Loucy (cell line): ENCODE data around the gene KYNU.

Experiments
- H2AFZ ChIP-seq: fragments of 200-600 bp; sonication (generic); 2 replicates; pipeline ENCODE4 v1.6.0; 2016; ENCODE audit warnings: antibody characterized with exemption, mild to moderate bottlenecking, low read length, moderate library complexity
- H3F3A ChIP-seq: fragments of 200-600 bp; 2 replicates; pipeline ENCODE4 v1.6.0; 2016; ENCODE audit warnings: antibody characterized with exemption, low read depth, mild to moderate bottlenecking
- H3K27me3 ChIP-seq: fragments of 200-600 bp; sonication (generic); 2 replicates; pipeline ENCODE4 v1.6.1; 2014; ENCODE audit warnings: low read length, mild to moderate bottlenecking; ENCODE audit not compliant: insufficient read depth, poor library complexity, severe bottlenecking
- H3K36me3 ChIP-seq: fragments of 200-600 bp; sonication (generic); 2 replicates; pipeline ENCODE4 v1.6.1; 2016; ENCODE audit warnings: low read length; ENCODE audit not compliant: insufficient read depth
- H3K4me1 ChIP-seq: fragments of 200-600 bp; sonication (generic); 2 replicates; pipeline ENCODE4 v1.5.1; 2014; ENCODE audit warnings: low read length, mild to moderate bottlenecking; ENCODE audit not compliant: insufficient read depth, poor library complexity, severe bottlenecking
- H3K4me2 ChIP-seq: fragments of 200-600 bp; sonication (generic); 2 replicates; pipeline ENCODE4 v1.6.0; 2014; ENCODE audit warnings: antibody characterized with exemption, low read length, low read depth, mild to moderate bottlenecking; ENCODE audit not compliant: poor library complexity, severe bottlenecking
- H3K4me3 ChIP-seq: fragments of 200-600 bp; sonication (generic); 2 replicates; pipeline ENCODE4 v1.5.1; 2014; ENCODE audit warnings: low read length, mild to moderate bottlenecking, mixed read lengths; ENCODE audit not compliant: poor library complexity, severe bottlenecking
- H3K79me2 ChIP-seq: fragments of 200-600 bp; sonication (generic); 2 replicates; pipeline ENCODE4 v1.6.1; 2014; ENCODE audit warnings: low read length; ENCODE audit not compliant: insufficient read depth
- H3K9ac ChIP-seq: fragments of 200-600 bp; sonication (generic); 2 replicates; pipeline ENCODE4 v1.6.0; 2014; ENCODE audit warnings: mild to moderate bottlenecking, low read depth, low read length, moderate library complexity; ENCODE audit not compliant: poor library complexity, severe bottlenecking
- H3K9me2 ChIP-seq: fragments of 200-600 bp; sonication (generic); replicated peaks from 2 replicates; pipeline ENCODE4 v1.6.1; 2016; ENCODE audit warnings: low read depth, low read length, mixed read lengths
- H3K9me3 ChIP-seq: fragments of 200-600 bp; sonication (generic); 2 replicates; pipeline ENCODE4 v1.6.1; 2014; ENCODE audit warnings: mild to moderate bottlenecking, antibody characterized with exemption, low read length, low read depth; ENCODE audit not compliant: insufficient read depth
- H4K20me1 ChIP-seq: fragments of 200-600 bp; sonication (generic); 2 replicates; pipeline ENCODE4 v1.6.0; 2014; ENCODE audit warnings: antibody characterized with exemption, low read length, mild to moderate bottlenecking; ENCODE audit not compliant: insufficient read depth, poor library complexity, severe bottlenecking
- EZH2phosphoT487 ChIP-seq: fragments of 200-600 bp; IDR thresholded peaks from 2 replicates; pipeline ENCODE4 v1.6.1; 2018; ENCODE audit warnings: antibody characterized with exemption, mild to moderate bottlenecking, moderate library complexity, borderline replicate concordance
- TF ChIP-seq, protein P1 (sequence below): fragments of 200-600 bp; sonication (generic); conservative IDR thresholded peaks from 2 replicates; pipeline ENCODE4 v1.5.1; 2014; ENCODE audit warnings: mild to moderate bottlenecking, antibody characterized with exemption, low read length

KYNU gene

GRCh38 chr2:143056550-143056949 is 179.1 kb downstream of the KYNU start:
- TF ChIP-seq, protein P1, sequence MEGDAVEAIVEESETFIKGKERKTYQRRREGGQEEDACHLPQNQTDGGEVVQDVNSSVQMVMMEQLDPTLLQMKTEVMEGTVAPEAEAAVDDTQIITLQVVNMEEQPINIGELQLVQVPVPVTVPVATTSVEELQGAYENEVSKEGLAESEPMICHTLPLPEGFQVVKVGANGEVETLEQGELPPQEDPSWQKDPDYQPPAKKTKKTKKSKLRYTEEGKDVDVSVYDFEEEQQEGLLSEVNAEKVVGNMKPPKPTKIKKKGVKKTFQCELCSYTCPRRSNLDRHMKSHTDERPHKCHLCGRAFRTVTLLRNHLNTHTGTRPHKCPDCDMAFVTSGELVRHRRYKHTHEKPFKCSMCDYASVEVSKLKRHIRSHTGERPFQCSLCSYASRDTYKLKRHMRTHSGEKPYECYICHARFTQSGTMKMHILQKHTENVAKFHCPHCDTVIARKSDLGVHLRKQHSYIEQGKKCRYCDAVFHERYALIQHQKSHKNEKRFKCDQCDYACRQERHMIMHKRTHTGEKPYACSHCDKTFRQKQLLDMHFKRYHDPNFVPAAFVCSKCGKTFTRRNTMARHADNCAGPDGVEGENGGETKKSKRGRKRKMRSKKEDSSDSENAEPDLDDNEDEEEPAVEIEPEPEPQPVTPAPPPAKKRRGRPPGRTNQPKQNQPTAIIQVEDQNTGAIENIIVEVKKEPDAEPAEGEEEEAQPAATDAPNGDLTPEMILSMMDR, result no peak
- TF ChIP-seq EZH2phosphoT487, result no peak
- no peaks in the 10 kb centered on the region for H3K4me1 ChIP-seq
- H2AFZ ChIP-seq, result no peak overlapping the region
- H4K20me1 ChIP-seq, result no peaks in the 10 kb centered on the region
- no peak overlapping the region for H3K4me2 ChIP-seq
- peaks cover 13% of the 10 kb centered on the region; the same call in 1 of the 2 replicates for H3K9me3 ChIP-seq
- no peak overlapping the region for H3K9ac ChIP-seq
- no peaks in the 10 kb centered on the region for H3F3A ChIP-seq
- H3K36me3 ChIP-seq, result no peaks in the 10 kb centered on the region
- no peaks in the 10 kb centered on the region for H3K9me2 ChIP-seq
- no peak overlapping the region for H3K4me3 ChIP-seq
- H3K27me3 ChIP-seq, result no peaks in the 10 kb centered on the region
- no peaks in the 10 kb centered on the region for H3K79me2 ChIP-seq

DNA sequence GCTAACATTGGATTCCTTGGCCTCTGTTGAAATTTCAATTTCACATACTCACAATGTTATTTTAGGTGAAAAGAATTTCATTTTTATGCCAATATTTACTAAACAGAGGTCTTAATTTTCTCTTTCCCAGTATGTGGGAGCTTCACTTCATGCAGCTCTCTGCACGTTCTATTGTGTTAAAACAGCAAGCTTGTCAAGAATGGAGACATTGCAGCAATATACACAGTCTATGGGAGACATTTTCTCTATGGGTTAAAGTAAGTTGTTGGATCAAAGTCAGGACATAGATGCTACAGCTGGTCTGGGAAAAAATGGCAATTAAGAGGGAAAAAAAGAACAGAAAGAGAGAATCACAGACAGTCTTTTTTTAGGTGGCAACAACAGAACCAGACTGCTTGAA is 181.4 kb downstream of the KYNU start:
- Histone ChIP-seq H3K36me3 (no peaks in the 10 kb centered on the region), H3K4me2 (no peak overlapping the region), H3K9me3 (peaks cover 13% of the 10 kb centered on the region; the same call in 1 of the 2 replicates), H3K4me1 (no peaks in the 10 kb centered on the region), H3F3A (no peaks in the 10 kb centered on the region), H3K27me3 (no peaks in the 10 kb centered on the region), H3K9me2 (no peaks in the 10 kb centered on the region), H3K79me2 (no peaks in the 10 kb centered on the region), H2AFZ (no peak overlapping the region), H3K4me3 (no peak overlapping the region), H4K20me1 (no peaks in the 10 kb centered on the region), H3K9ac (no peak overlapping the region)
- TF ChIP-seq, protein P1, result no peak
- no peak for TF ChIP-seq EZH2phosphoT487

GRCh38 chr2:143063612-143064200 is 186.2 kb downstream of the KYNU start:
- no peak overlapping the region for H3K9ac ChIP-seq
- H3K4me2 ChIP-seq, result no peak overlapping the region
- no peak overlapping the region for H3K4me3 ChIP-seq
- no peaks in the 10 kb centered on the region for H3F3A ChIP-seq
- TF ChIP-seq, protein P1, result no peak
- no peak for TF ChIP-seq EZH2phosphoT487
- H3K4me1 ChIP-seq, result no peaks in the 10 kb centered on the region
- no peaks in the 10 kb centered on the region for H4K20me1 ChIP-seq
- no peak overlapping the region for H2AFZ ChIP-seq
- H3K79me2 ChIP-seq, result no peaks in the 10 kb centered on the region
- H3K9me2 ChIP-seq, result no peaks in the 10 kb centered on the region
- H3K36me3 ChIP-seq, result no peaks in the 10 kb centered on the region; the same call in 1 of the 2 replicates
- H3K9me3 ChIP-seq, result 0 out of 2 replicates have a peak, but pooled peaks cover 7% of the 10 kb centered on the region
- no peaks in the 10 kb centered on the region for H3K27me3 ChIP-seq
